ENCODE measurements around the gene ACACA.

DNA sequence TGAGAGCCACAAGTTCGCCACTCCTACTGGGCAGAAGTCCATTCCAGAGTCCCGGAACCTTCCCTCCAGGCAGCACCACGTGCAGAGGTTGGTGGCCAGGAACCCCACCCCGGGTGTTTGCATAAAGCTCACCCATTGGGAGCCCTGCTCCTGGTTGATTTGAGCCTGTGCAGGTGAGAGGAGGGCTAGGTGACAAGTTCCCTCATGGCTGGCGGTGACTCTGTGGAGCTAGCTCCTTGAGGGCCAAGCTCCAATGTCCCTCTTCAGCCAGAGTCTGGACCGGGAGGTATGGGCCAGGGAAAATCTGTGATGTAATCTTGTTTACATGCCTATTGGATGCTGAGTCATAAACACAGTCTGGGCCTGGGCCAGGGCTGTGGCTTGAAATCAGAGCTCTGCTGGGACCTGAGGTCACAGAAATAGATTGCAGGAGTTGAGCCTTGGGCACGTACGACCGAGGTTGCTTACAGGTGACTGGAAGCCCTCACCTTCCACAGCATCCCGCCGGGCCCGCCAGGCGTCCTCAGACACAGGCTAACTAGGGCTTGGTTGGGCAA is 339.0 kb downstream of the ACACA start:
- TF ChIP-seq, protein P1, sequence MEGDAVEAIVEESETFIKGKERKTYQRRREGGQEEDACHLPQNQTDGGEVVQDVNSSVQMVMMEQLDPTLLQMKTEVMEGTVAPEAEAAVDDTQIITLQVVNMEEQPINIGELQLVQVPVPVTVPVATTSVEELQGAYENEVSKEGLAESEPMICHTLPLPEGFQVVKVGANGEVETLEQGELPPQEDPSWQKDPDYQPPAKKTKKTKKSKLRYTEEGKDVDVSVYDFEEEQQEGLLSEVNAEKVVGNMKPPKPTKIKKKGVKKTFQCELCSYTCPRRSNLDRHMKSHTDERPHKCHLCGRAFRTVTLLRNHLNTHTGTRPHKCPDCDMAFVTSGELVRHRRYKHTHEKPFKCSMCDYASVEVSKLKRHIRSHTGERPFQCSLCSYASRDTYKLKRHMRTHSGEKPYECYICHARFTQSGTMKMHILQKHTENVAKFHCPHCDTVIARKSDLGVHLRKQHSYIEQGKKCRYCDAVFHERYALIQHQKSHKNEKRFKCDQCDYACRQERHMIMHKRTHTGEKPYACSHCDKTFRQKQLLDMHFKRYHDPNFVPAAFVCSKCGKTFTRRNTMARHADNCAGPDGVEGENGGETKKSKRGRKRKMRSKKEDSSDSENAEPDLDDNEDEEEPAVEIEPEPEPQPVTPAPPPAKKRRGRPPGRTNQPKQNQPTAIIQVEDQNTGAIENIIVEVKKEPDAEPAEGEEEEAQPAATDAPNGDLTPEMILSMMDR (conservative IDR thresholded peaks at IDR 0.05; ENCODE audit: low read length) = no peak
- TF ChIP-seq EZH2phosphoT487 (IDR thresholded peaks at IDR 0.05; ENCODE audit: borderline replicate concordance) = no peak

All from Loucy (cell line).